ENCODE data around the gene DCLK1.

The DCLK1 gene

DNA sequence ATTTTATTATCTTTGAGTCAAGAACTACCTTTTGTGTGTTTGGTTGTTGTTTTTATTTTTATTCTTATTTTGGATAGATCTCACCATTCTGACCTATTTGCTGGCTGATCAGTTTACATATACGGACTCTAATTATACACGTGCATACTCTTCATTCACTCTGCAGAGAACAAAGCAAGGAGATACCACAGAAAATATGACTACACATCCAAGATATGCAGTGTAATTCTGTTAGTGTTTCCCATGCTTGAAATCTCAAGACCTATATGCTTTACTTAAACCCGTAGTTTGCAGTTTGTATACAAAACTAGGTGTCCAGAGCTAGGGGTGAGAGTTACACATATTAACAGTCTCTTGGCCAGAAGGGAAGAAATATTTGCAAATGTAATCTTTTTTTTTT lies 205.5 kb downstream of the DCLK1 start:
- Histone ChIP-seq H3K9me2 (replicated peaks; ENCODE audit: low read depth, low read length) (no peaks in the 10 kb centered on the region), H3K4me3 (ENCODE audit: low read length, poor library complexity, severe bottlenecking) (no peak overlapping the region), H3K36me3 (ENCODE audit: insufficient read depth, low read length) (no peaks in the 10 kb centered on the region), H3K4me2 (ENCODE audit: low read depth, low read length, poor library complexity, severe bottlenecking) (no peak overlapping the region), H3K4me1 (ENCODE audit: insufficient read depth, low read length, poor library complexity, severe bottlenecking) (no peaks in the 10 kb centered on the region), H3K9ac (ENCODE audit: low read depth, low read length, poor library complexity, severe bottlenecking) (no peak overlapping the region), H3K27me3 (ENCODE audit: insufficient read depth, low read length, poor library complexity, severe bottlenecking) (no peaks in the 10 kb centered on the region), H2AFZ (ENCODE audit: low read length) (no peak overlapping the region), H3K79me2 (ENCODE audit: insufficient read depth, low read length) (no peaks in the 10 kb centered on the region), H3F3A (ENCODE audit: low read depth) (no peaks in the 10 kb centered on the region), H3K9me3 (ENCODE audit: insufficient read depth, low read depth, low read length) (no peaks in the 10 kb centered on the region), H4K20me1 (ENCODE audit: insufficient read depth, low read length, poor library complexity, severe bottlenecking) (no peaks in the 10 kb centered on the region)
- TF ChIP-seq EZH2phosphoT487 (IDR thresholded peaks at IDR 0.05; ENCODE audit: borderline replicate concordance), result no peak
- TF ChIP-seq, protein P1, sequence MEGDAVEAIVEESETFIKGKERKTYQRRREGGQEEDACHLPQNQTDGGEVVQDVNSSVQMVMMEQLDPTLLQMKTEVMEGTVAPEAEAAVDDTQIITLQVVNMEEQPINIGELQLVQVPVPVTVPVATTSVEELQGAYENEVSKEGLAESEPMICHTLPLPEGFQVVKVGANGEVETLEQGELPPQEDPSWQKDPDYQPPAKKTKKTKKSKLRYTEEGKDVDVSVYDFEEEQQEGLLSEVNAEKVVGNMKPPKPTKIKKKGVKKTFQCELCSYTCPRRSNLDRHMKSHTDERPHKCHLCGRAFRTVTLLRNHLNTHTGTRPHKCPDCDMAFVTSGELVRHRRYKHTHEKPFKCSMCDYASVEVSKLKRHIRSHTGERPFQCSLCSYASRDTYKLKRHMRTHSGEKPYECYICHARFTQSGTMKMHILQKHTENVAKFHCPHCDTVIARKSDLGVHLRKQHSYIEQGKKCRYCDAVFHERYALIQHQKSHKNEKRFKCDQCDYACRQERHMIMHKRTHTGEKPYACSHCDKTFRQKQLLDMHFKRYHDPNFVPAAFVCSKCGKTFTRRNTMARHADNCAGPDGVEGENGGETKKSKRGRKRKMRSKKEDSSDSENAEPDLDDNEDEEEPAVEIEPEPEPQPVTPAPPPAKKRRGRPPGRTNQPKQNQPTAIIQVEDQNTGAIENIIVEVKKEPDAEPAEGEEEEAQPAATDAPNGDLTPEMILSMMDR (conservative IDR thresholded peaks at IDR 0.05; ENCODE audit: low read length), result no peak

DNA sequence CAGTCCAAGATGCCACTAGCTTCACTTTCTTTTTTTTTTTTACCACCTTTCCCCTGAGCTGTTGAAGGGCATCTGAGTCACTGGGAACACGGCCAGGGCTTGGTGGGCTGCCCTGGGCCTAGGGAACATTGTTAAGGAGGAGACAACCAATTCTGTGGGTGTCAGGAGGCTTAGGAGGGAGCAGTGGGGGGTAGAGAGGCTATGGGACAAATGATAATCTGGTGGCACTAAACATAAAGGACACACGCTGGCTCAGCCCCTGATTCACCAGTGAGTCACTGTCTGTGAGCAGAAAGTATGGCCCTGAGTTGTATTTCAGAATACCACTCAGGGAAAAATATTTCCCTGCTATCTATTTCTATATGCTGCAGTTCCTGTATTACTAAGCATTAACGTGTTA lies 207.8 kb downstream of the DCLK1 start:
- Histone ChIP-seq H3K9me3 (ENCODE audit: insufficient read depth, low read depth, low read length) (no peaks in the 10 kb centered on the region), H3K36me3 (ENCODE audit: insufficient read depth, low read length) (no peaks in the 10 kb centered on the region), H3K79me2 (ENCODE audit: insufficient read depth, low read length) (no peaks in the 10 kb centered on the region), H3K4me1 (ENCODE audit: insufficient read depth, low read length, poor library complexity, severe bottlenecking) (no peaks in the 10 kb centered on the region), H3F3A (ENCODE audit: low read depth) (no peaks in the 10 kb centered on the region), H4K20me1 (ENCODE audit: insufficient read depth, low read length, poor library complexity, severe bottlenecking) (no peaks in the 10 kb centered on the region), H2AFZ (ENCODE audit: low read length) (no peak overlapping the region), H3K9me2 (replicated peaks; ENCODE audit: low read depth, low read length) (no peaks in the 10 kb centered on the region), H3K4me3 (ENCODE audit: low read length, poor library complexity, severe bottlenecking) (no peak overlapping the region), H3K9ac (ENCODE audit: low read depth, low read length, poor library complexity, severe bottlenecking) (no peak overlapping the region), H3K4me2 (ENCODE audit: low read depth, low read length, poor library complexity, severe bottlenecking) (no peak overlapping the region), H3K27me3 (ENCODE audit: insufficient read depth, low read length, poor library complexity, severe bottlenecking) (no peaks in the 10 kb centered on the region)
- TF ChIP-seq EZH2phosphoT487 (IDR thresholded peaks at IDR 0.05; ENCODE audit: borderline replicate concordance), result no peak
- TF ChIP-seq, protein P1 (conservative IDR thresholded peaks at IDR 0.05; ENCODE audit: low read length), result no peak

DNA sequence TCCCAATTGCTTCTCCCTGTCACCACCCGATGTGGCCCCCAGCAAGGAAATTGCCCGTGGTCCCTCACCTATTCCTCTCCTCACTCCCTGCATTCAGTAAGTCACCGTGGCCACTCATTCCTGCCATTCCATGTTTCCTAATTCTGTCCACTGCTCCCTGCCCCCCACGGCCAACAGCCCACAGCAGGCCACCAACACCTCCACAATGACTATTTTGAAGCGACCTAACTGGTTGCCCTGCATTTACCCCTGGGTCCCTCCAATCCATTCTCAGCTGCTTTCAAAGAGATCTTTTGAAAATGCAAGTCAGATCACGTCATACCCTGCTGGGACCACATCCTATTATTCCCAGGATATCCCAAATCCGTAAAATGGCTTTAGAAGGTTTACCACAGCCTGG lies 210.4 kb downstream of the DCLK1 start:
- no peaks in the 10 kb centered on the region for H3K9me2 ChIP-seq (replicated peaks; ENCODE audit: low read depth, low read length)
- H3K4me1 ChIP-seq (ENCODE audit: insufficient read depth, low read length, poor library complexity, severe bottlenecking), result no peaks in the 10 kb centered on the region
- H3K9me3 ChIP-seq (ENCODE audit: insufficient read depth, low read depth, low read length), result no peaks in the 10 kb centered on the region
- H3K4me2 ChIP-seq (ENCODE audit: low read depth, low read length, poor library complexity, severe bottlenecking), result no peak overlapping the region
- H3K79me2 ChIP-seq (ENCODE audit: insufficient read depth, low read length), result no peaks in the 10 kb centered on the region
- H4K20me1 ChIP-seq (ENCODE audit: insufficient read depth, low read length, poor library complexity, severe bottlenecking), result no peaks in the 10 kb centered on the region
- no peak for TF ChIP-seq EZH2phosphoT487 (IDR thresholded peaks at IDR 0.05; ENCODE audit: borderline replicate concordance)
- TF ChIP-seq, protein P1 (conservative IDR thresholded peaks at IDR 0.05; ENCODE audit: low read length), result no peak
- H3K4me3 ChIP-seq (ENCODE audit: low read length, poor library complexity, severe bottlenecking), result no peak overlapping the region
- no peaks in the 10 kb centered on the region for H3K27me3 ChIP-seq (ENCODE audit: insufficient read depth, low read length, poor library complexity, severe bottlenecking)
- H3F3A ChIP-seq (ENCODE audit: low read depth), result no peaks in the 10 kb centered on the region
- H3K36me3 ChIP-seq (ENCODE audit: insufficient read depth, low read length), result no peaks in the 10 kb centered on the region
- no peak overlapping the region for H2AFZ ChIP-seq (ENCODE audit: low read length)
- no peak overlapping the region for H3K9ac ChIP-seq (ENCODE audit: low read depth, low read length, poor library complexity, severe bottlenecking)

Data from Loucy (cell line).